IPS DF 6.9 (cell line): Measurements from ENCODE around the gene FMN2.
"Not testable (repeated sequence)": the region's sequence is repeated elsewhere in the genome, so short reads cannot be mapped to it uniquely, and the experiment has no call there.

ENCODE experiments used
- DNase-seq: peaks from one replicate; pipeline ENCODE4 v3.0.0-alpha.2; 2013; ENCODE audit warnings: low read depth, low spot score
- H3K27ac ChIP-seq: one replicate; pipeline ENCODE4 v1.5.1; 2013; ENCODE audit warnings: low read length, control low read depth
- H3K27me3 ChIP-seq: 2 replicates; pipeline ENCODE4 v1.6.1; 2013; ENCODE audit warnings: mild to moderate bottlenecking, low read length; ENCODE audit not compliant: control insufficient read depth, insufficient read depth
- H3K36me3 ChIP-seq: 2 replicates; pipeline ENCODE4 v1.6.1; 2013; ENCODE audit warnings: low read length; ENCODE audit not compliant: control insufficient read depth, insufficient read depth
- H3K4me1 ChIP-seq: 2 replicates; pipeline ENCODE4 v1.6.1; 2013; ENCODE audit warnings: low read length; ENCODE audit not compliant: control insufficient read depth, insufficient read depth
- H3K4me3 ChIP-seq: 2 replicates; pipeline ENCODE4 v1.5.1; 2013; ENCODE audit warnings: mild to moderate bottlenecking, low read length
- H3K9me3 ChIP-seq: 2 replicates; pipeline ENCODE4 v1.6.1; 2013; ENCODE audit warnings: low read length, inconsistent platforms; ENCODE audit not compliant: control insufficient read depth, insufficient read depth
- WGBS: extraction: QIAGEN DNeasy Blood & Tissue Kit; methylation state at CpG from one replicate; pipeline ENCODE4 v1.1.7; 2013; ENCODE audit warnings: mixed read lengths, missing lambda C conversion rate; ENCODE audit not compliant: insufficient read length, insufficient coverage; 5-methylcytosine and 5-hydroxymethylcytosine counted together

Gene FMN2

DNA sequence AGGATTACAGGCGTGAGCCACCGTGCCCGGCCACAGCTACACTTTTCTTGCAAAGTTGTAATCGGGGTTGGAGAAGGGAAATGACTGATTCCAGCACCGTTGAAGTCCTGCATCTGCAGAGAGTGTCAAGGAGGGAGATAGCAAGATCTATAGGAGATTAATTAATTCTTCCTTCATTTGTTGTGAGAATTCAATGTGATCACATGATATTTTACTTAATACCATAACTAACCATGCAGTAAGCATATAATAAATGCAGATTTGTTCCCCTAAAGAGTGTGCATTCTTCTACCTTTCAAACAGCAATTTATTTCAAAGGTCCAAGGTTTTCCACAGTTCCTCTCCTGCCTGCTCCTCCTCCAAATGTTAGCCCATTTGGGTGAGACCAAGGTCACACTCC is 315.7 kb downstream of the FMN2 start:
- Histone ChIP-seq H3K4me3 (no peak overlapping the region), H3K9me3 (no peaks in the 10 kb centered on the region), H3K36me3 (no peaks in the 10 kb centered on the region), H3K4me1 (no peaks in the 10 kb centered on the region), H3K27me3 (no peaks in the 10 kb centered on the region), H3K27ac (no peak overlapping the region)
- no CpG with 5 or more reads among the region's 5 CpGs for WGBS
- DNase-seq = no peak

DNA sequence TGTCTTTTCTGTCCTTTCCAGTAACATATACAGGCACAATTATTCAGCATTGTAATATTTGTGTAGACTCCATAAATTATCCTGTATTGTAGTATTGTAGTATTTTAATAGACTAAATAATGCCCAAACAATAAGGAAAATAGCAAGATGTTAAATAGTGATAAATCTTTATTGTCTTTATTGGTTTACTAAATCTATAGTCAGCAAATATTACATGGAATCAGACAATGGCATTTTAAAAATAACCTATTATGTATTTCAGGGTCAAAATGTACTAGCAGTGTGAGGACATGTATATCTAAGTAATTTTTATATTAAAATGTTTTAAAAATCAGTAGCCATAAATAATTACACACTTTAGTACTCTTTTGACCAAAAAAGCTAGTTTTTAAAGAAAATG is 317.9 kb downstream of the FMN2 start:
- H3K4me1 ChIP-seq = no peaks in the 10 kb centered on the region
- no peaks in the 10 kb centered on the region for H3K9me3 ChIP-seq
- H3K36me3 ChIP-seq = no peaks in the 10 kb centered on the region
- H3K27ac ChIP-seq = no peak overlapping the region
- no peaks in the 10 kb centered on the region for H3K27me3 ChIP-seq
- no peak for DNase-seq
- no peak overlapping the region for H3K4me3 ChIP-seq

DNA sequence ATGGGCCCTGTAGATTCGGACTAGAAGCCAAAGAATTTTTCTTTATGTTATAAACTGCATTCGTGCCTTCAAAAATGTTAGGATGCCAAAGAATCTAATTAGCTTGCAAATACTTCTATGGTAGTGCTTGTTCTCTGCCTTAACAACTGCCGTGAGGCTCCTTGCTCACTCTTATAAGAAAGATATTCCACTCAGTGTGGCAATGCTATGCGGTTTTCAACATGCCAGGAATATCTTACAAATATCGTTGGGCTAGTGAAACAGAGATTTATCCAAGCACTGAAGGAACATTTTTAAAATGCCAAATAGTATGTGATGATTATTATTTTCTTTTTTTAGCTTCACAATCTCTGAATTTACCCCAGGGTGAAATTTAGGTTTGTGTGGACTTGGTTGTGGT is 322.0 kb downstream of the FMN2 start:
- Histone ChIP-seq H3K36me3 (no peaks in the 10 kb centered on the region), H3K27ac (no peak overlapping the region), H3K9me3 (no peaks in the 10 kb centered on the region), H3K4me1 (no peaks in the 10 kb centered on the region), H3K4me3 (no peak overlapping the region), H3K27me3 (no peaks in the 10 kb centered on the region)
- DNase-seq = no peak
- no CpG with 5 or more reads among the region's 5 CpGs for WGBS

GRCh38 chr1:240414237-240414636 is 322.6 kb downstream of the FMN2 start:
- no peaks in the 10 kb centered on the region for H3K27me3 ChIP-seq
- no peak for DNase-seq
- no peaks in the 10 kb centered on the region for H3K36me3 ChIP-seq
- no peaks in the 10 kb centered on the region for H3K4me1 ChIP-seq
- H3K27ac ChIP-seq = no peak overlapping the region
- no CpG with 5 or more reads among the region's 6 CpGs for WGBS
- H3K9me3 ChIP-seq = no peaks in the 10 kb centered on the region
- no peak overlapping the region for H3K4me3 ChIP-seq

DNA sequence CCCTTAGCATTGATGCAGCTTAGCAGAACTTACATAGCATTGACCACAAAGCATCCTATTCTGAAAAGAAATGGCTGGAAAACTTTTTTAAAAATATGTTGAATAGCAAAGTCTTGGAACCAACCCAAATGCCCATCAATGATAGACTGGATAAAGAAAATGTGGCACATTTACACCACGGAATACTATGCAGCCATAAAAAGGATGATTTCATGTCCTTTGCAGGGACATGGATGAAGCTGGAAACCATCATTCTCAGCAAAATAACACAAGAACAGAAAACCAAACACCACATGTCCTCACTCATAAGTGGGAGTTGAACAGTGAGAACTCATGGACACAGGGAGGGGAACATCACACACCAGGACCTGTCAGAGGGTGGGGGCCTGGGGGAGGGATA is 323.3 kb downstream of the FMN2 start:
- not testable (repeated sequence) for H3K9me3 ChIP-seq, H3K4me3 ChIP-seq, H3K27ac ChIP-seq, DNase-seq, H3K27me3 ChIP-seq, H3K4me1 ChIP-seq, H3K36me3 ChIP-seq
- WGBS = no CpG with 5 or more reads among the region's 1 CpG

DNA sequence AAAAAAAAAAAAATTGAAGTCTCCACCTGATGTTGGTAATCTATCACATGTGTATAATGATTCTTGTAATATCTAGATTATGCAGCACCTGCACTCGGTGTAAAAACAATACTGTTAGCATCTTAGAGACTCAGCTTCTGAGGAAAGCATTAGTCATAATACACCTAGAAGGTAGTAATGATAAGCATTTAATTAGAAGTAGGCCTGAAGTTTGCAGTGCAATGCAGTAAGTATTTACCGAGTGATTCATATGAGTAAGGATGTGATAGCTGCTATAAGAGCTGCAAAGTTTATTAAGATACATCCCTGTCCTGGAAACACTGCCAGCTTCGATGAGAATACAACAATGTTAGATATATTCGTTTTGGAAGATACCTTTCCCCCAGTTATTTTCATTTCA is 323.8 kb downstream of the FMN2 start:
- no peaks in the 10 kb centered on the region for H3K36me3 ChIP-seq
- no peak overlapping the region for H3K27ac ChIP-seq
- H3K4me1 ChIP-seq = no peaks in the 10 kb centered on the region
- no CpG with 5 or more reads among the region's 4 CpGs for WGBS
- no peak for DNase-seq
- H3K4me3 ChIP-seq = no peak overlapping the region
- no peaks in the 10 kb centered on the region for H3K27me3 ChIP-seq
- no peaks in the 10 kb centered on the region for H3K9me3 ChIP-seq

GRCh38 chr1:240417317-240417716 is 325.6 kb downstream of the FMN2 start:
- no peaks in the 10 kb centered on the region for H3K27me3 ChIP-seq
- H3K27ac ChIP-seq = no peak overlapping the region
- H3K4me1 ChIP-seq = no peaks in the 10 kb centered on the region
- DNase-seq = no peak
- no CpG with 5 or more reads among the region's 2 CpGs for WGBS
- H3K36me3 ChIP-seq = no peaks in the 10 kb centered on the region
- H3K9me3 ChIP-seq = no peaks in the 10 kb centered on the region
- H3K4me3 ChIP-seq = no peak overlapping the region

- H3K36me3 ChIP-seq = no peaks in the 10 kb centered on the region
- no peaks in the 10 kb centered on the region for H3K9me3 ChIP-seq
- no CpG with 5 or more reads among the region's 5 CpGs for WGBS
- H3K4me3 ChIP-seq = no peak overlapping the region
- no peak overlapping the region for H3K27ac ChIP-seq
- H3K4me1 ChIP-seq = no peaks in the 10 kb centered on the region
- DNase-seq = no peak
- no peaks in the 10 kb centered on the region for H3K27me3 ChIP-seq
Observed at GRCh38 chr1:240420766-240421165, 329.1 kb downstream of the FMN2 start.

- Histone ChIP-seq H3K4me3 (no peak overlapping the region), H3K9me3 (no peaks in the 10 kb centered on the region), H3K27me3 (no peaks in the 10 kb centered on the region), H3K4me1 (no peaks in the 10 kb centered on the region), H3K36me3 (no peaks in the 10 kb centered on the region), H3K27ac (no peak overlapping the region)
- DNase-seq = no peak
- no CpG with 5 or more reads among the region's 6 CpGs for WGBS
Observed at GRCh38 chr1:240423246-240423924, 331.7 kb downstream of the FMN2 start.

DNA sequence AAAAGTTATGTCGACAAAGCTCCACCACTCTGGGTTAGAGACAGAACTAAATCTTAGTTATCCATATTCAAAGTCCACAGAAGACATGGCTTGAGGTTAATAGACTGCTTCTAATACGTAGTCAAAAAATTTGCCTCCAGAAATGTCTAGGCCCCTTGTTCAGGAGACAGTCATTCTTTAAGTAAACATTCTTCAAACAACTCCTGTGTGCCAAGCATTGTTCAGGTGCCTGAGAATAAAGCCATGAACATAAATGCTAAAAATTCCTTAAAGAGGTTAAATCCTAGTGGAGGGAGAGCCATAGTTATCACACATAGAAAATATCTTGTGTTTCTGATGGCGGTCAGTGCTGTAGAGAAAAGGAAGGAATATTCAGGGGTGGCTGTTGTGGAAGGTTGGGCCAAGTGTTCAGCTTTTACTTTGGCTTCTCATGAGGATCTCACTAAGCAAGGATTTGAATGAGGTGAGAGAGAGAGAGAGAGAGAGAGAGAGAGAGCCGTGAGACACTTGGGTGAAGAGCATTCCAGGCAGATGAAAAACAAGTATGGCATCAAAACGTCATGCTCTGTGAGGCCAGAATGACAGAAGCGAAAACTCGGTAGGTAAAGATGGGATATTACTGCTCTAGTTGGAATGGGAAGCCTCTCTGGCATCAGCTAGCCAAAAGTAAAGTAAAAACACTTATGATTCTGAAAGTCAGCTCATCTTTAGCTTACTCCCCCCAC is 333.2 kb downstream of the FMN2 start:
- WGBS = no CpG with 5 or more reads among the region's 7 CpGs
- H3K4me3 ChIP-seq = no peak overlapping the region
- H3K9me3 ChIP-seq = no peaks in the 10 kb centered on the region
- H3K4me1 ChIP-seq = no peaks in the 10 kb centered on the region
- no peaks in the 10 kb centered on the region for H3K27me3 ChIP-seq
- no peak overlapping the region for H3K27ac ChIP-seq
- no peak for DNase-seq
- H3K36me3 ChIP-seq = no peaks in the 10 kb centered on the region

GRCh38 chr1:240426051-240426450 is 334.4 kb downstream of the FMN2 start:
- no CpG with 5 or more reads among the region's 2 CpGs for WGBS
- Histone ChIP-seq H3K36me3 (no peaks in the 10 kb centered on the region), H3K27me3 (no peaks in the 10 kb centered on the region), H3K4me1 (no peaks in the 10 kb centered on the region), H3K4me3 (no peak overlapping the region), H3K9me3 (no peaks in the 10 kb centered on the region), H3K27ac (no peak overlapping the region)
- DNase-seq = no peak
